Gastrocnemius medialis (tissue), 4 donors: Measurements from ENCODE around the gene MFSD6L. TPM values are rescaled to one million over a fixed set of nuclear protein-coding genes. Genes with fewer than 3 reads are reported as not detected.

Source experiments
- ATAC-seq, 2 donors: fragments of 150-250 bp; one replicate each; pipeline ENCODE4 v1.9.1; 2016
- DNase-seq, 2 donors: peaks; one replicate each; pipeline ENCODE4 v3.0.0-alpha.2; 2019
- H3K27ac ChIP-seq, 4 donors: fragments of 200-600 bp; sonication (generic); 1 replicate in 1 of 4; 2 replicates in 3 of 4; pipeline ENCODE4 v1.5.1; 2016 to 2018; ENCODE audit warnings: mild to moderate bottlenecking in 2 of 4, moderate library complexity in 1 of 4
- H3K27me3 ChIP-seq, 3 donors: fragments of 200-600 bp; sonication (generic) in 2 of 3; 1 replicate in 1 of 3; 2 replicates in 2 of 3; pipeline versions ENCODE4 v1.5.1 to v1.6.0; 2016 to 2019; ENCODE audit warnings: mild to moderate bottlenecking in 1 of 3, moderate library complexity in 1 of 3
- H3K36me3 ChIP-seq, 2 donors: fragments of 200-600 bp; sonication (generic) in 1 of 2; one replicate each; pipeline ENCODE4 v1.5.1; 2017 to 2018
- H3K4me1 ChIP-seq, 2 donors: fragments of 200-600 bp; sonication (generic) in 1 of 2; one replicate each; pipeline ENCODE4 v1.5.1; 2016 to 2017; ENCODE audit warnings: mild to moderate bottlenecking in 2 of 2
- H3K4me3 ChIP-seq, 4 donors: fragments of 200-600 bp; sonication (generic) in 3 of 4; 1 replicate in 1 of 4; 2 replicates in 3 of 4; pipeline ENCODE4 v1.5.1; 2016 to 2019; ENCODE audit warnings: mild to moderate bottlenecking in 2 of 4
- H3K9me3 ChIP-seq, 3 donors: fragments of 200-600 bp; sonication (generic) in 2 of 3; 1 replicate in 1 of 3; 2 replicates in 2 of 3; pipeline ENCODE4 v1.5.1; 2016 to 2019
- CTCF ChIP-seq, 5 experiments: fragments of 450-650 bp in 3 of 5; fragments of 200-600 bp in 2 of 5; sonication (generic) in 2 of 5; IDR thresholded peaks in 4 of 5; conservative IDR thresholded peaks in 1 of 5; 1 replicate in 4 of 5; 2 replicates in 1 of 5; pipeline ENCODE4 v1.5.1; 2016 to 2019; ENCODE audit warnings: antibody characterized with exemption in 5 of 5, mild to moderate bottlenecking in 3 of 5, moderate library complexity in 3 of 5
- POLR2A ChIP-seq, 2 donors: fragments of 450-650 bp; IDR thresholded peaks; one replicate each; pipeline ENCODE4 v1.6.1; 2017; ENCODE audit warnings: antibody characterized with exemption in 2 of 2, mild to moderate bottlenecking in 2 of 2, moderate library complexity in 2 of 2
- in situ Hi-C, 4 donors: fragments of 200-750 bp; cut with MboI; loops; one replicate each; pipeline versions ENCODE4 v1.15.0 to v1.8.0; 2017; ENCODE audit warnings: low sequenced_read_pairs in 4 of 4
- intact Hi-C: fragments of 100-400 bp; cut with DNase I; formaldehyde crosslinking; loops from one replicate; pipeline ENCODE4 v1.15.1; 2023; ENCODE audit warnings: low total_unique reads
- total RNA-seq, 4 donors: library from RNA; depleted of rRNA; stranded (reverse); fragments of >200 nt; gene quantifications; one replicate each; pipeline versions ENCODE4 v1.1.0 to v1.2.3, GENCODE V29; 2016

MFSD6L gene
- total RNA-seq, 4 donors from 2014 or later: not detected

GRCh38 chr17:8792646-8793045 lies 6.5 kb downstream of the MFSD6L start:
- TF ChIP-seq POLR2A (IDR thresholded peaks at IDR 0.05) (no peak), CTCF (IDR thresholded peaks at IDR 0.05 in 4 of 5, conservative IDR thresholded peaks at IDR 0.05 in 1 of 5) (no peak)
- in situ Hi-C loops (no loop called here), intact Hi-C loops (no loop called here)
- ATAC-seq (no peak), DNase-seq (no peak)
- Histone ChIP-seq H3K4me1 (no peaks in the 10 kb centered on the region), H3K27me3 (peaks cover 0 to 2% (median 0%) of the 10 kb centered on the region in 3 donors), H3K9me3 (no peaks in the 10 kb centered on the region), H3K27ac (no peak overlapping the region), H3K36me3 (no peaks in the 10 kb centered on the region), H3K4me3 (no peak overlapping the region)

- no peak for TF ChIP-seq POLR2A (IDR thresholded peaks at IDR 0.05)
- no peak for TF ChIP-seq CTCF (IDR thresholded peaks at IDR 0.05 in 4 of 5, conservative IDR thresholded peaks at IDR 0.05 in 1 of 5)
- H3K36me3 ChIP-seq: no peaks in the 10 kb centered on the region
- no peak for ATAC-seq
- no peak overlapping the region for H3K4me3 ChIP-seq
- no peak overlapping the region for H3K27ac ChIP-seq
- DNase-seq: no peak
- H3K27me3 ChIP-seq: peaks cover 0 to 2% (median 0%) of the 10 kb centered on the region in 3 donors
- intact Hi-C loops: no loop called here
- no peaks in the 10 kb centered on the region for H3K9me3 ChIP-seq
- H3K4me1 ChIP-seq: no peaks in the 10 kb centered on the region
- in situ Hi-C loops: no loop called here
Observed at GRCh38 chr17:8791910-8792270, 7.3 kb downstream of the MFSD6L start.

- no peak for ATAC-seq
Observed at GRCh38 chr17:8791248-8791909, 7.8 kb downstream of the MFSD6L start.

GRCh38 chr17:8789743-8790142 lies 9.4 kb downstream of the MFSD6L start:
- no peak for DNase-seq
- in situ Hi-C loops (loop anchor here in 1 of 4 donors (10.0 kb wide), 1 partner anchor 65 kb away; no protein-coding TSS in a partner anchor), intact Hi-C loops (no loop called here)
- H3K27me3 ChIP-seq: no peaks in the 10 kb centered on the region
- H3K4me3 ChIP-seq: no peak overlapping the region
- H3K27ac ChIP-seq: no peak overlapping the region
- ATAC-seq: no peak
- TF ChIP-seq POLR2A (IDR thresholded peaks at IDR 0.05) (no peak), CTCF (IDR thresholded peaks at IDR 0.05 in 4 of 5, conservative IDR thresholded peaks at IDR 0.05 in 1 of 5) (no peak)
- H3K36me3 ChIP-seq: no peaks in the 10 kb centered on the region
- H3K9me3 ChIP-seq: no peaks in the 10 kb centered on the region
- H3K4me1 ChIP-seq: no peaks in the 10 kb centered on the region

More at GRCh38 chr17:8791248-8791909, 7.8 kb downstream of the MFSD6L start:
- Histone ChIP-seq H3K9me3 (no peaks in the 10 kb centered on the region), H3K27me3 (peaks cover 0 to 2% (median 0%) of the 10 kb centered on the region in 3 donors), H3K4me1 (no peaks in the 10 kb centered on the region), H3K36me3 (no peaks in the 10 kb centered on the region), H3K27ac (no peak overlapping the region), H3K4me3 (no peak overlapping the region)
- intact Hi-C loops: no loop called here
- in situ Hi-C loops: no loop called here
- TF ChIP-seq CTCF (IDR thresholded peaks at IDR 0.05 in 4 of 5, conservative IDR thresholded peaks at IDR 0.05 in 1 of 5): no peak
- TF ChIP-seq POLR2A (IDR thresholded peaks at IDR 0.05): no peak
- DNase-seq: no peak
